Activated CD4-positive, alpha-beta T cell treated with anti-CD3 and anti-CD28 coated beads, Interleukin-2, amount 10 ng/mL, durations not matched to agents 7 days and 5 days (primary cell): ENCODE results near the gene HSP90AB1. TPM values are rescaled to one million over a fixed set of nuclear protein-coding genes. Genes with fewer than 3 reads are reported as not detected.

ENCODE experiments used
- CTCF ChIA-PET: fragments of 350-600 bp; sonication (Branson Sonifier 250); formaldehyde crosslinking; loops from one replicate; lab custom pipeline; 2021; ENCODE audit warnings: antibody characterized with exemption; lab: Charles Lee
- POLR2A ChIA-PET: fragments of 350-600 bp; sonication (Branson Sonifier 250); formaldehyde crosslinking; loops from one replicate; lab custom pipeline; 2021; ENCODE audit warnings: antibody characterized with exemption; lab: Charles Lee
- DNase-seq: peaks from one replicate; pipeline ENCODE4 v3.0.0-alpha.2; 2020
- H3K27ac Mint-ChIP-seq: one replicate; pipeline ENCODE4 v1.8.0; 2021; ENCODE audit warnings: mild to moderate bottlenecking, moderate library complexity, mixed read lengths
- H3K27me3 Mint-ChIP-seq: one replicate; pipeline ENCODE4 v1.8.0; 2021; ENCODE audit warnings: mixed read lengths
- H3K36me3 Mint-ChIP-seq: one replicate; pipeline ENCODE4 v1.8.0; 2021; ENCODE audit warnings: low read depth, mixed read lengths
- H3K4me1 Mint-ChIP-seq: one replicate; pipeline ENCODE4 v1.8.0; 2021; ENCODE audit warnings: mixed read lengths
- H3K4me3 Mint-ChIP-seq: one replicate; pipeline ENCODE4 v1.8.0; 2021; ENCODE audit warnings: mild to moderate bottlenecking, moderate library complexity, mixed read lengths
- H3K9me3 Mint-ChIP-seq: one replicate; pipeline ENCODE4 v1.8.0; 2021; ENCODE audit warnings: mixed read lengths
- total RNA-seq, 2 experiments: library from RNA; stranded (reverse); gene quantifications; one replicate each; pipeline ENCODE4 v1.2.3, GENCODE V29; 2021

The HSP90AB1 gene
- total RNA-seq, 2 experiments from 2014 or later = 522 to 571 TPM

DNA sequence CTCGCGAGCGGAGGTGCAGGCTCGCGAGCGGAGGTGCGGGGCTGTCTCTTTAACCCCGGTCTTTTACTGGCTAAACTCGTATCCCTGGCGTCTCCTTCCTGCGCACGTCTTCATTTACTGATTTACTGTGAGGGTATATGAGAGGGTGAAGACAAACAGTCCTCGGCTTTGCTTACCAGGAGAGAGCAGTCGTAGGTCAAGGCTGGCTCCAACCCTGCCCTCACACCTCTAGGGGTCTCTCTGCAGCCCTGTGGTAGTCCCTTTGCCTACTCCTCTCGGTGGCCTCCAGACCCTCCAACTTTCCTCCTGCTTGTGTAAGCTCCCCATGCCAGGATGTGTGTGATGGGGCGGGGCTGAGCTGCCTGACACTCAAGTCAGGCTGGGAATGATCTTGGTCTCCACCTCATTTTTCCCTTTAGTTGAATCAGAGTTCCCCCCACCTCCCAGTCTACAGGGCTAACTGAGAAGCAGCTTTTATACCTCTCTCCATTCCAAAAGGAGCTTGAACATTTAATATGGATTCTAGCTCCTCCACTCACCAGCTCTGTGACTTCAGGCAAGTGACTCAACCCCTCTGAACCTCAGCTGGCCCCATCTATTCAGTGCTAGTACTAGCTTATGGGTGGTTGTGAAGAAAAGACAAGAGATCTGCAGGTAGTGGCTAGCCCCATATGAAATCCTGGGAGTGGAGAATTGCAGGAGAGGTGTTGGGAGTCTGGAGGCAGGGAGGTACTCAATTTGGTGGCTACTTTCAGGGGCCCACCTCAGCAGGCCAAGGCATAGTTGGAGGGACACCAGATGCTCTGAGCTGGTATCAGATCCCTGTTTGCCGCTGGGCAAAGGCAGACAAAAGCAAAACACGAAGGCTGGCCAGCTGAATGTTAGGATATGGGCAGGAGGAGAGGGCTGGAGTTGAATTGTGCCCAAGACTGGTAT is 22.6 kb upstream of the HSP90AB1 start:
- Mint-ChIP-seq H3K36me3 (no peaks in the 10 kb centered on the region), H3K27ac (peak overlapping the region; percentile 78), H3K4me3 (peak overlapping the region; percentile 74), H3K9me3 (no peaks in the 10 kb centered on the region), H3K27me3 (no peaks in the 10 kb centered on the region), H3K4me1 (peaks cover 38% of the 10 kb centered on the region)
- ChIA-PET CTCF (interaction anchor here (0.7 to 2.5 kb wide), 12 partner anchors 11 to 69 kb away, joined by 3 to 14 read pairs (median 4); partner anchors contain the start of gene SLC35B2), POLR2A (interaction anchor here (1.0 kb wide), 1 partner anchor 23 kb away, joined by 5 read pairs; the partner anchor contains the start of gene HSP90AB1)
- no peak for DNase-seq

- H3K27me3 Mint-ChIP-seq = no peaks in the 10 kb centered on the region
Observed at GRCh38 chr6:44224965-44225305, 22.0 kb upstream of the HSP90AB1 start.

DNA sequence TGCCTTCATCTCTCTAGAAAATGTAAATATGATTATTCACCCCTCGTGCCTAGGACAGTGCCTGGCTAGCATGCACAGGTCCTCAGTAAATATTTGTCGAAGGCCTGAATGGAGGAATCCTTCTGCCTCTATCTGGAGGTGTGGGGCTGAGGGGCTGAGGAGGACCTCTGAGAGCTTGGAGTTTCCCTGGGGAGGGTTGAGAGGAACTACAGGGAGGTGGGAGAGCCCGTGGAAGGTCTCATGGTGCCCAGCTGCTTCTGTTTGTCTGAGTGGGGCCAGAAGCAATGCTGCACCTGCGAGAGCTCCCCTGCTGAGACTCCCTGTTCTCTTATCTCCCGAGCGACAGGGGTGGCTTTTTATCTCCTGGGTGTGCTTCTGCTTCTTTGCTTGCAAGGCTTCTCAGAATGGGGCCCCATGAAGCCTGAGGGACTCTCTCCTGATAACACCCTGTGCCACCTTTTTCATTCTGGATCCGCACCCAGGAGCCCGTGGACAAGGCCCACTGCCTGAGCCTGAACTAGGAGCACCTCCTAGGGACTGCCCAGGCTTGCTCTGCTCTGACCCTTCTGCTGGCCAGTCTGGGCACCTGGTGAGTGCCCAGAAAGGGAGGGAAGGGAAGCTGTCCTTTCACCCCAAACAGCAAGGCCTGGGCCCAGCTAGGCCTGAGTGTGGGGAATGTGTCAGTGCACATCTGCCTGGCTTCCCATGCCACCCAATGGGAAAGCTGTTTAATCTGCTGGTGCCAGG is 21.1 kb upstream of the HSP90AB1 start:
- ChIA-PET CTCF (interaction anchor here (1.0 to 2.5 kb wide), 8 partner anchors 9 to 71 kb away, joined by 3 to 14 read pairs (median 3); no protein-coding TSS in a partner anchor), POLR2A (no interaction called here)
- no peak for DNase-seq
- Mint-ChIP-seq H3K9me3 (no peaks in the 10 kb centered on the region), H3K4me1 (peaks cover 34% of the 10 kb centered on the region), H3K27ac (no peak overlapping the region), H3K4me3 (no peak overlapping the region), H3K27me3 (no peaks in the 10 kb centered on the region), H3K36me3 (peaks cover 3% of the 10 kb centered on the region)

More at GRCh38 chr6:44224965-44225305, 22.0 kb upstream of the HSP90AB1 start:
- Mint-ChIP-seq H3K9me3 (no peaks in the 10 kb centered on the region), H3K4me1 (peaks cover 36% of the 10 kb centered on the region), H3K27ac (no peak overlapping the region), H3K36me3 (no peaks in the 10 kb centered on the region), H3K4me3 (peak overlapping the region; percentile 74)
- ChIA-PET CTCF (interaction anchor here (1.0 to 2.5 kb wide), 12 partner anchors 10 to 70 kb away, joined by 3 to 14 read pairs (median 4); partner anchors contain the start of gene SLC35B2), POLR2A (interaction anchor here (0.6 kb wide), 1 partner anchor 35 kb away, joined by 3 read pairs; no protein-coding TSS in a partner anchor)
- DNase-seq = no peak

DNA sequence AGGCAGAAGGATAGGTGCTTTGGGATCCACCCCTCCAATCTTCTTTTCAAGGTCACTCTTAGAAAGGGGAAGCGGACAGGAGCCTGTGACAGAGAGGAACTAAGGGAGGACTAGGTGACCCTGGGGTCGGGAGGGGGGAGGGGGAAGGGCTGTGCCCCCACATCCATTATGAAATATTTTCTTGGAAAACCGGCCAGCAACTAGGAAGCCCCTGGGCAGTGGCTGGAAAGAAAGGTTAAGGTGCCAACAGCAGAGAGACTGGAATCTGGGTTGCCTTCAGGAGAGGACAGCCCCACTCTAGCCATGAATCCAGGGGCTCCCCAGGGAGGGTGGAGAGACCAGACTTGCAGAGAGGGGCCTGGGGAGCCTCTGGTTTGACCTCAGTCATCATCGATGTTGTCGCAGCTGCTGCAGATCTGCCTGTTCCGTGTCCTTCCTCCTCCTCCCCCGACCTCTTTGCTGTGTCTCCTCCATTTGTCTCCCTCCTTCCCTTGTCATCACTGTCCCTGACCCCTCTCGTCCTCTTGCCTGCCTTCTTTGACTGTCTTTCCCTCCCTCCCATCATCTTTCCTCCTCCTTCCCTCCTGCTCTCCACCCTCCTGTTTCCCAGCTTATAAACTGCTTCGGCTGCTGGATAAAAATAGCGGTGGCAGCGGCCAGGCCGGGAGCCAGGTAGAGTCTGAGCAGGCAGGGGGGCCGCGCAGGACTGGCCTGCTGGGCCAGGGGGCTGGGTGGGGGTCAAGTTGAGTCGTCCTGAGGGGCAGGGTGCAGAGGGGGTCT is 20.3 kb upstream of the HSP90AB1 start:
- no peak for DNase-seq
- Mint-ChIP-seq H3K27me3 (no peaks in the 10 kb centered on the region), H3K9me3 (no peaks in the 10 kb centered on the region), H3K36me3 (peaks cover 7% of the 10 kb centered on the region), H3K4me1 (peaks cover 28% of the 10 kb centered on the region), H3K27ac (no peak overlapping the region), H3K4me3 (no peak overlapping the region)
- ChIA-PET CTCF (interaction anchor here (1.1 to 1.6 kb wide), 2 partner anchors 9 to 12 kb away, joined by 3 read pairs; no protein-coding TSS in a partner anchor), POLR2A (no interaction called here)

- peak overlapping the region; percentile 36 for H3K27ac Mint-ChIP-seq
- H3K9me3 Mint-ChIP-seq = no peaks in the 10 kb centered on the region
- peaks cover 24% of the 10 kb centered on the region for H3K4me1 Mint-ChIP-seq
- CTCF ChIA-PET = interaction anchor here (0.9 to 1.4 kb wide), 4 partner anchors 10 to 30 kb away, joined by 3 to 7 read pairs (median 4); partner anchors contain the start of gene SLC35B2
- no peak overlapping the region for H3K4me3 Mint-ChIP-seq
- H3K36me3 Mint-ChIP-seq = peaks cover 8% of the 10 kb centered on the region
- POLR2A ChIA-PET = no interaction called here
- DNase-seq = no peak
- H3K27me3 Mint-ChIP-seq = no peaks in the 10 kb centered on the region
Observed at GRCh38 chr6:44227148-44227793, 19.6 kb upstream of the HSP90AB1 start.

- Mint-ChIP-seq H3K4me3 (no peak overlapping the region), H3K27me3 (no peaks in the 10 kb centered on the region), H3K27ac (no peak overlapping the region), H3K9me3 (no peaks in the 10 kb centered on the region), H3K4me1 (peaks cover 20% of the 10 kb centered on the region), H3K36me3 (peaks cover 9% of the 10 kb centered on the region)
- ChIA-PET POLR2A (no interaction called here), CTCF (interaction anchor here (0.9 to 1.4 kb wide), 4 partner anchors 9 to 29 kb away, joined by 3 to 7 read pairs (median 4); partner anchors contain the start of gene SLC35B2)
- DNase-seq = no peak
Observed at GRCh38 chr6:44228031-44228430, 18.9 kb upstream of the HSP90AB1 start.

DNA sequence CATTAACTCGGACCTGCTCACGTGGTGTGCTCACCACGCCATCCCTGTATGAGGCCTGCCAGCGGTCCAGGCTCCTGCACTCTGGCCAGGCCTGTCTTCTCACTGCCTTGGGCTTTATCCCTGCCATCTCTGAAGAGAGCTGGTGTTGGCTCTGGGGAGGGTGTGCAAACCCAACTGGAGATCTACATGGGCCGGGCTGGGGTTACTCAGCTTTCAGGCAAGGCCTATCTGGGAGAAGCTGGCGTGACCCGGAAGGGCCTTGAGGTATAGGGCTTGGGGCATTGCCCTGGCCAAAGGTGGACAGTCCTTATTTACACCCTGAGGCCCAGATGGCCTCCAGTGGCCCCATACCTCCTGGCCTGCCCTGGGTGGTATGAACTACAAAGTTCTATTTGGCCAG is 18.5 kb upstream of the HSP90AB1 start:
- Mint-ChIP-seq H3K27me3 (no peaks in the 10 kb centered on the region), H3K36me3 (peaks cover 9% of the 10 kb centered on the region), H3K27ac (no peak overlapping the region), H3K4me1 (peaks cover 23% of the 10 kb centered on the region), H3K4me3 (no peak overlapping the region), H3K9me3 (no peaks in the 10 kb centered on the region)
- POLR2A ChIA-PET = no interaction called here
- DNase-seq = no peak
- CTCF ChIA-PET = interaction anchor here (0.6 to 1.4 kb wide), 3 partner anchors 14 to 28 kb away, joined by 4 to 7 read pairs (median 5); partner anchors contain the start of gene SLC35B2

DNA sequence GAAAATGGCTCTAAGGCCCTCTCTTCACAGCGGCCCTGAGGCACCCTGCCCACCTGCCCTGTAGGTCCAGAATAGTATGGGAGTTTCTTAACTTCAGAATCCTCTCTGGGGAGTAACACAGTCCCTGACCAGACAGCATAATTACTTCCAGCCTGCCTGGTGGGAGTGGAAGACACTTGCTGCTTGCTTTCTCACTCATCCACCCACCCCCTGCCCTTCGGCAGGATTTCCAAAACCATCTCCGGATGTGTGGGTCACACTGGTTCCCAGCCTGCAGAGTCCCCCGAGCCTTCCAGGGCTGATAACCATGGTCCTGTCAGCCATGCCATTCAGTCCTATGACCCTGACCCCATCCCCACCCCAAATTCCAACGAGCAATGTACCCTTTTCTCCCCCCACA is 18.1 kb upstream of the HSP90AB1 start:
- H3K36me3 Mint-ChIP-seq = peaks cover 11% of the 10 kb centered on the region
- POLR2A ChIA-PET = no interaction called here

GRCh38 chr6:44229376-44230033 is 17.4 kb upstream of the HSP90AB1 start:
- Mint-ChIP-seq H3K27me3 (no peaks in the 10 kb centered on the region), H3K4me1 (peaks cover 22% of the 10 kb centered on the region), H3K9me3 (no peaks in the 10 kb centered on the region), H3K27ac (no peak overlapping the region), H3K36me3 (peaks cover 11% of the 10 kb centered on the region), H3K4me3 (no peak overlapping the region)
- DNase-seq = no peak
- ChIA-PET CTCF (interaction anchor here (0.7 to 1.7 kb wide), 3 partner anchors 8 to 27 kb away, joined by 3 to 8 read pairs (median 4); no protein-coding TSS in a partner anchor), POLR2A (no interaction called here)

More for the DNA sequence above, 18.1 kb upstream of the HSP90AB1 start:
- H3K27me3 Mint-ChIP-seq = no peaks in the 10 kb centered on the region
- CTCF ChIA-PET = interaction anchor here (0.6 to 1.4 kb wide), 3 partner anchors 13 to 28 kb away, joined by 4 to 7 read pairs (median 5); partner anchors contain the start of gene SLC35B2
- no peak for DNase-seq
- peaks cover 27% of the 10 kb centered on the region for H3K4me1 Mint-ChIP-seq
- H3K27ac Mint-ChIP-seq = no peak overlapping the region
- H3K4me3 Mint-ChIP-seq = no peak overlapping the region
- H3K9me3 Mint-ChIP-seq = no peaks in the 10 kb centered on the region

DNA sequence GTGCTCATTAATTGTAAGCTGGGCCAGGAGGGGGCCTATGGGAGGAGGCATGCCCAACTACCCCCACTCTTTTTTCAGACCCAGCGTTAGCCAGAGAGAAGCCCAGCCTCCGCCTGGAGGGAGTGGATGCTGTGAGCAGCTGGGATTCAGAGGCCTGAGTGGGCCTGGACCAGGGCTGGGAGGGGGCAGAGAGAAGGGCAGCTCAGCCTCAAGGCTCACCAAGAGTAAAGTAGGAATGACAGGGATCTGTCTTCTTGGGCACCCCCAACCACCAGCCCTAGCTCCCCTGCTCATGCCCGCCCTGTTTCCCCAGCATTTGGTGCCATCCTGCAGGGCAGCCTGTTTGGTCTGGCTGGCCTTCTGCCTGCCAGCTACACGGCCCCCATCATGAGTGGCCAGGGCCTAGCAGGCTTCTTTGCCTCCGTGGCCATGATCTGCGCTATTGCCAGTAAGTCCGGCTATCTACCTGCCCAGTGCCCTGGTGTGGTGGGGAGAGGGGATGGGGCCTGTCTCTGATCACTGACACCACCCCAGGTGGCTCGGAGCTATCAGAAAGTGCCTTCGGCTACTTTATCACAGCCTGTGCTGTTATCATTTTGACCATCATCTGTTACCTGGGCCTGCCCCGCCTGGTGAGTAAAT is 16.7 kb upstream of the HSP90AB1 start:
- H3K36me3 Mint-ChIP-seq = peaks cover 11% of the 10 kb centered on the region
- no peak for DNase-seq
- POLR2A ChIA-PET = no interaction called here
- no peak overlapping the region for H3K27ac Mint-ChIP-seq
- CTCF ChIA-PET = interaction anchor here (0.7 to 1.7 kb wide), 4 partner anchors 9 to 37 kb away, joined by 3 to 8 read pairs (median 4); no protein-coding TSS in a partner anchor
- H3K4me1 Mint-ChIP-seq = peaks cover 16% of the 10 kb centered on the region
- H3K4me3 Mint-ChIP-seq = no peak overlapping the region
- H3K9me3 Mint-ChIP-seq = no peaks in the 10 kb centered on the region
- no peaks in the 10 kb centered on the region for H3K27me3 Mint-ChIP-seq
